Measurements from ENCODE around the gene MAGI1. TPM values are rescaled to one million over a fixed set of nuclear protein-coding genes. Genes with fewer than 3 reads are reported as not detected.

MAGI1 gene
- total RNA-seq, 4 donors from 2014 or later, result 42.4 to 71.6 (median 50.2) TPM

DNA sequence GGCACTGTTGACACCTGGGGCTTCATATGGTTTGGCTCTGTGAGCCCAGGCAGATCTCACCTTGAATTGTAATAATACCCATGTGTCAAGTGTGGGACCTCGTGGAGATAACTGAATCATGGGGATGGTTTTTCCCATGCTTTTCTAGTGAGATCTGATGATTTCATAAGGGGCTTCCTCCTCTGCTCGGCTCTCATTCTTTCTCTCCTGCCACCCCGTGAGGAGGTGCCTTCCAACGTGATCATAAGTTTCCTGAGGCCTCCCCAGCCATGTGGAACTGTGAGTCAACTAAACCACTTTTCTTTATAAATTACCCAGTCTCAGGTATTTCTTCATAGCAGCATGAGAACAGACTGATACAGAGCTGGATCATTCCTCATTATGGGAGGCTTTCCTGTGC, 695.0 kb downstream of the MAGI1 start:
- TF ChIP-seq, protein P1, sequence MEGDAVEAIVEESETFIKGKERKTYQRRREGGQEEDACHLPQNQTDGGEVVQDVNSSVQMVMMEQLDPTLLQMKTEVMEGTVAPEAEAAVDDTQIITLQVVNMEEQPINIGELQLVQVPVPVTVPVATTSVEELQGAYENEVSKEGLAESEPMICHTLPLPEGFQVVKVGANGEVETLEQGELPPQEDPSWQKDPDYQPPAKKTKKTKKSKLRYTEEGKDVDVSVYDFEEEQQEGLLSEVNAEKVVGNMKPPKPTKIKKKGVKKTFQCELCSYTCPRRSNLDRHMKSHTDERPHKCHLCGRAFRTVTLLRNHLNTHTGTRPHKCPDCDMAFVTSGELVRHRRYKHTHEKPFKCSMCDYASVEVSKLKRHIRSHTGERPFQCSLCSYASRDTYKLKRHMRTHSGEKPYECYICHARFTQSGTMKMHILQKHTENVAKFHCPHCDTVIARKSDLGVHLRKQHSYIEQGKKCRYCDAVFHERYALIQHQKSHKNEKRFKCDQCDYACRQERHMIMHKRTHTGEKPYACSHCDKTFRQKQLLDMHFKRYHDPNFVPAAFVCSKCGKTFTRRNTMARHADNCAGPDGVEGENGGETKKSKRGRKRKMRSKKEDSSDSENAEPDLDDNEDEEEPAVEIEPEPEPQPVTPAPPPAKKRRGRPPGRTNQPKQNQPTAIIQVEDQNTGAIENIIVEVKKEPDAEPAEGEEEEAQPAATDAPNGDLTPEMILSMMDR (IDR thresholded peaks at IDR 0.05), result no peak
- no peak for TF ChIP-seq POLR2A (IDR thresholded peaks at IDR 0.05)
- DNase-seq (ENCODE audit: low spot score in 2 of 2), result no peak
- no peak overlapping the region for H3K4me3 ChIP-seq (ENCODE audit: low read depth, poor library complexity, severe bottlenecking)
- WGBS, 2 donors, result 70 to 85% methylated on average over 4 of the region's 4 CpGs
- intact Hi-C loops (cut with DNase I; ENCODE audit: low total_unique reads), result no loop called here

DNA sequence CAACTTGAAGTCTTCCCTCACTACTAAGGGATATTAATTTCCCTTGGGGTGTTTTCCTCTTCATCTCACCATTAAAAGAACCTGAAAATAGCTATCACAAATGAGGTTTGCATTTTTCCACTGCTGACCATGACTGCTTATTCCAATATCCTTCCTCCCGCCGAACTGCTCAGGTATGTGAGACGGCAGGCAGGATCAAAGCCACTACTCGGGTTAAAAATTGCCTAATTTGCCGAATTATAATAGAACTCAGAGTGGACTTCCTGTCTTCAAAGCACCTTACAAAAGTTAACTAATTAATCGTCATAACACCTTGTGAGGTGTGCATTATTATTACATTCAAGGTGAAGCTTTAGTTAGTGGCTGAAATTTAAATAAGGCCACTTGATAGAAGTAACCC, 695.7 kb downstream of the MAGI1 start:
- TF ChIP-seq POLR2A (IDR thresholded peaks at IDR 0.05), result no peak
- TF ChIP-seq, protein P1 (IDR thresholded peaks at IDR 0.05), result no peak
- intact Hi-C loops (cut with DNase I; ENCODE audit: low total_unique reads), result no loop called here
- 89 to 90% methylated on average over 6 of the region's 6 CpGs for WGBS, 2 donors

DNA sequence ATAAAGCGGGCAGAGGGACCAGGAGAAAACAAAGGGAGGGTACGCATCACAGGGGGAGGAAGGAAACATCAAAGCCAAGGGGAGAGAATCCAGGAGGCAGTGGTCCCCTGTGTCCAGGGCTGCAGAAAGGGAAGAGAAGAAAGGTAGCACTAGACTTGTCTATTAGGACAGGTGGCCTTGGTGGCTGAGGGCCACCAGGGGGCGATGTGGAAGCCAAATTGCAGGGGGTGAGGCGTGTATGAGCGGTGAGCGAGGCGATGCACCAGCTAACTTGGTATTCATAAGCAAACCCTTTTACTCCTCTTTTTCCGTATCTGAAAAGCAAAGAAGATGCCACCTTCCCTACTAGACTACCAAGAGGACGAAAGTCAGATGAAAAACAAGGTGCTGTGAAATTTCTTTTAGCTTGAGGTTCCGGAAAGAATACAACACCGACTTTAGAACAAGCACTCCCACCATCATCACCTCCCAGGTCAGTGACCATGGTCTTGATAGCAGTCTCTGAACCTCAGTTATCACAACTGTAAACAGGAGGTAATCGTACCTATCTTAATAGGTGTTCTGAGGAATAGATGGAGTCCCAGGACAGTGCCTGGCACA, 696.5 kb downstream of the MAGI1 start:
- WGBS, 2 donors, result 79 to 88% methylated on average over 12 of the region's 12 CpGs
- H3K4me3 ChIP-seq (ENCODE audit: low read depth, poor library complexity, severe bottlenecking), result no peak overlapping the region

More for the DNA sequence above, 695.7 kb downstream of the MAGI1 start:
- no peak for DNase-seq (ENCODE audit: low spot score in 2 of 2)
- H3K4me3 ChIP-seq (ENCODE audit: low read depth, poor library complexity, severe bottlenecking), result no peak overlapping the region

DNA sequence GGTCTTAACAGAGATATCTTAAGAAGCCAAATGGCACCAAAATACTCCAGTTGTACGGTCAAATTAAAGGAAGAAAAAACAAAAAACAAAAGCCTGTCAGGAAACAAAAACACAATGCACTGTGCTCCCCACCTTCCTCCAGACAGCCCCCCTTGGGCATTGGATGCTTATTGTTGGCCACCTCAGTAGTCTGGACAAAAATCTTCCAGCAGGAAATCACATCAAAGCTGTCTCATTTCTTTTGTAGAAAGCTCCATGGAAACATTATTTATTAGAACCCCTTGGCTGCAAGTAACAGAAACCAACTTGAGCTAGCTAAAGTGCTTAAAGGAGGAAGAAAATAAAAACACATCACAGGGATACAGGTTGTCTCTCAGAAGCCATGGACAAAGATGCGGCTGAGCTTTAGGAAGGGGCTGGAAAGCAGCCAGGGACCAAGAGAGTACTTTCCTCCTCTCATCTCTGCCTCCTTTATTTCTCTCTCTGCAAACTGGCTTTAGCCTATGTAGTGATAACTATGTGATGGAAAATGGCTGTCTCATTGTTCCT, 699.5 kb downstream of the MAGI1 start:
- no peak for DNase-seq (ENCODE audit: low spot score in 2 of 2)
- WGBS, 2 donors, result 71 to 72% methylated on average over 2 of the region's 2 CpGs

More for the DNA sequence above, 696.5 kb downstream of the MAGI1 start:
- intact Hi-C loops (cut with DNase I; ENCODE audit: low total_unique reads), result no loop called here
- DNase-seq (ENCODE audit: low spot score in 2 of 2), result no peak
- TF ChIP-seq, protein P1 (IDR thresholded peaks at IDR 0.05), result no peak
- no peak for TF ChIP-seq POLR2A (IDR thresholded peaks at IDR 0.05)

DNA sequence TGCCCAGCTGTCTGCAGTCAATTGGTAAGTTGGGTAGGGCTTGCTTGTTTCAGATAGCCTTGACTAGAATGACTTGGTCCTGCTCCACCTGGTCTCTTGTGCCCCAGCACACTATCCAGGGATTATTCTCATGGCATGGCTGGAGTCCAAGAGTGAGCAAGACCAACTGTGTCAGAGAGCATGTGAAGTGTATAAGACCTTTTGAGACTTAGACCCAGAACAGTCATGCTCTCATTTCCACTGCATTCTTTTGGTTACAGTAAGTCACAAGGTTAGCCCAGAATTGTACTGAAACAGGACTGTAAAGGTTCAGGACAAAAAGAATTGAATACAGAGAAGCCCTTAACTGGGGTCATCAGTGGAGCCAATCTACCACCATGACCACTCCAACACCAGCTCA, 700.1 kb downstream of the MAGI1 start:
- H3K4me3 ChIP-seq (ENCODE audit: low read depth, poor library complexity, severe bottlenecking), result no peak overlapping the region
- no peak for TF ChIP-seq POLR2A (IDR thresholded peaks at IDR 0.05)
- TF ChIP-seq, protein P1 (IDR thresholded peaks at IDR 0.05), result no peak
- intact Hi-C loops (cut with DNase I; ENCODE audit: low total_unique reads), result no loop called here
- DNase-seq (ENCODE audit: low spot score in 2 of 2), result no peak

More for the DNA sequence above, 699.5 kb downstream of the MAGI1 start:
- no peak overlapping the region for H3K4me3 ChIP-seq (ENCODE audit: low read depth, poor library complexity, severe bottlenecking)
- intact Hi-C loops (cut with DNase I; ENCODE audit: low total_unique reads), result no loop called here
- no peak for TF ChIP-seq POLR2A (IDR thresholded peaks at IDR 0.05)
- TF ChIP-seq, protein P1 (IDR thresholded peaks at IDR 0.05), result no peak

DNA sequence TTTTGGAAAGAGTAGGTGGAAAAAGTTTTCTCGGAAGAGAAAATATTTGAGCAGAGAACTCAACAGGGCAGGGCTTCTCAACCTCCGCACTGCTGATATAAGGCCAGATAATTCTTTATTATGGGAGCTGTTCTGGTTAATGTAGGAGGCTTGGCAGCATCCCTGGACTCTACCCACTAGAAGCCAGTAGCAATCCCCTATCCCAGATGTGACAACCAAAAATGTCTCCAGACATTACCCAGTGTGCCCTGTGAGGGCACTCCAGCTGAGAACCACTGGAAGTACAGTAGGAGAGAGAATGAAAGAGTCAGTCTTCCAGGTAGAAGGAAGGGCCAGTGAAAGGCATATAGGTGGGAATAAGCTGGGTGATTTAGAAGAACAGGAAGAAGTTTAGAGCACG, 703.1 kb downstream of the MAGI1 start:
- H3K4me3 ChIP-seq (ENCODE audit: low read depth, poor library complexity, severe bottlenecking), result no peak overlapping the region
- DNase-seq (ENCODE audit: low spot score in 2 of 2), result no peak
- TF ChIP-seq, protein P1 (IDR thresholded peaks at IDR 0.05), result no peak
- no peak for TF ChIP-seq POLR2A (IDR thresholded peaks at IDR 0.05)
- 81% methylated on average over 3 of the region's 3 CpGs for WGBS, 2 donors
- intact Hi-C loops (cut with DNase I; ENCODE audit: low total_unique reads), result no loop called here

Data from lower leg skin (tissue), 4 donors.